ENCODE results near the gene DEPDC4. TPM values are rescaled to one million over a fixed set of nuclear protein-coding genes. Genes with fewer than 3 reads are reported as not detected.
"Not testable (repeated sequence)": the region's sequence is repeated elsewhere in the genome, so short reads cannot be mapped to it uniquely, and the experiment has no call there.

The DEPDC4 gene
- total RNA-seq, 1 experiment from 2014 or later: 3.2 TPM

- Histone ChIP-seq H4K20me1 (ENCODE audit: control insufficient read depth, insufficient read depth, insufficient read length) (no peaks in the 10 kb centered on the region), H3K9me3 (ENCODE audit: control insufficient read depth, low read depth, low read length) (no peaks in the 10 kb centered on the region), H3K4me2 (ENCODE audit: insufficient read depth, insufficient read length, low read length) (no peak overlapping the region), H2AFZ (ENCODE audit: low read length) (no peak overlapping the region), H3K23ac (ENCODE audit: insufficient read length, low read depth, low read length) (no peak overlapping the region), H2BK120ac (ENCODE audit: low read depth, low read length, poor library complexity, severe bottlenecking) (no peak overlapping the region), H2AK5ac (ENCODE audit: insufficient read length, low read length) (no peak overlapping the region), H3K4ac (ENCODE audit: low read depth, low read length) (no peak overlapping the region), H3K56ac (ENCODE audit: insufficient read length, low read depth, low read length) (no peak overlapping the region), H3K18ac (ENCODE audit: insufficient read length, low read depth, low read length) (no peak overlapping the region), H3K79me2 (ENCODE audit: insufficient read depth, low read length) (no peaks in the 10 kb centered on the region), H3K23me2 (ENCODE audit: insufficient read length, low read depth, low read length, poor library complexity, severe bottlenecking) (no peaks in the 10 kb centered on the region), H2BK5ac (ENCODE audit: insufficient read length, low read length) (no peak overlapping the region), H3K14ac (ENCODE audit: insufficient read depth, low read length) (no peak overlapping the region), H2BK12ac (ENCODE audit: insufficient read length, low read depth, low read length) (no peak overlapping the region), H4K91ac (ENCODE audit: insufficient read length, low read depth, low read length) (no peak overlapping the region), H3K79me1 (ENCODE audit: insufficient read depth, low read depth, low read length, poor library complexity, severe bottlenecking) (no peaks in the 10 kb centered on the region), H3T11ph (ENCODE audit: low read length) (no peak overlapping the region), H3K4me1 (ENCODE audit: insufficient read depth, low read length) (no peaks in the 10 kb centered on the region), H2BK20ac (ENCODE audit: low read depth, low read length, poor library complexity, severe bottlenecking) (no peak overlapping the region), H3K27ac (ENCODE audit: insufficient read length, low read depth, low read length) (no peak overlapping the region), H3K9ac (ENCODE audit: extremely low read depth, insufficient read length, low read length) (no peak overlapping the region), H3K27me3 (ENCODE audit: insufficient read depth, low read length) (no peaks in the 10 kb centered on the region), H4K8ac (replicated peaks; ENCODE audit: insufficient read length, low read depth, low read length) (no peak overlapping the region), H2BK15ac (ENCODE audit: low read depth, low read length) (no peak overlapping the region), H4K5ac (ENCODE audit: insufficient read length, low read depth, low read length) (no peak overlapping the region)
- H3K27ac Mint-ChIP-seq: no peak overlapping the region
- DNase-seq: no peak
- no peaks in the 10 kb centered on the region for H3K27me3 Mint-ChIP-seq (ENCODE audit: low read depth)
- peaks cover 4 to 6% of the 10 kb centered on the region in 2 experiments; a peak in 3 of 5 replicates for H3K9me3 Mint-ChIP-seq
- WGBS (ENCODE audit: extremely low coverage, insufficient read length, low lambda C conversion rate): no CpG with 5 or more reads among the region's 5 CpGs
- TF ChIP-seq CTCF (conservative IDR thresholded peaks at IDR 0.05): no peak
- H3K36me3 Mint-ChIP-seq (ENCODE audit: insufficient read depth in 1 of 3, low read depth in 3 of 3): peaks cover 20 to 23% (median 22%) of the 10 kb centered on the region in 3 experiments
- H3K4me3 Mint-ChIP-seq: no peak overlapping the region
- no peaks in the 10 kb centered on the region for H3K4me1 Mint-ChIP-seq
Measured at GRCh38 chr12:100289038-100289437, 22.2 kb upstream of the DEPDC4 start.

- H3K9ac ChIP-seq (ENCODE audit: extremely low read depth, insufficient read length, low read length); H3K18ac ChIP-seq (ENCODE audit: insufficient read length, low read depth, low read length); H2AK5ac ChIP-seq (ENCODE audit: insufficient read length, low read length); H4K8ac ChIP-seq (replicated peaks; ENCODE audit: insufficient read length, low read depth, low read length); H3K56ac ChIP-seq (ENCODE audit: insufficient read length, low read depth, low read length); H3K27ac Mint-ChIP-seq; H3K27me3 ChIP-seq (ENCODE audit: insufficient read depth, low read length); H3T11ph ChIP-seq (ENCODE audit: low read length); H3K27ac ChIP-seq (ENCODE audit: insufficient read length, low read depth, low read length); H3K79me1 ChIP-seq (ENCODE audit: insufficient read depth, low read depth, low read length, poor library complexity, severe bottlenecking); H3K27me3 Mint-ChIP-seq (ENCODE audit: low read depth); H2BK12ac ChIP-seq (ENCODE audit: insufficient read length, low read depth, low read length); H3K4me1 ChIP-seq (ENCODE audit: insufficient read depth, low read length); H3K9me3 ChIP-seq (ENCODE audit: control insufficient read depth, low read depth, low read length); H3K9me3 Mint-ChIP-seq; H3K4ac ChIP-seq (ENCODE audit: low read depth, low read length); H3K14ac ChIP-seq (ENCODE audit: insufficient read depth, low read length); H4K20me1 ChIP-seq (ENCODE audit: control insufficient read depth, insufficient read depth, insufficient read length); H3K4me3 Mint-ChIP-seq; H2BK5ac ChIP-seq (ENCODE audit: insufficient read length, low read length); H3K36me3 Mint-ChIP-seq (ENCODE audit: insufficient read depth in 1 of 3, low read depth in 3 of 3); H3K4me1 Mint-ChIP-seq; H3K23me2 ChIP-seq (ENCODE audit: insufficient read length, low read depth, low read length, poor library complexity, severe bottlenecking); H2BK15ac ChIP-seq (ENCODE audit: low read depth, low read length); H3K4me2 ChIP-seq (ENCODE audit: insufficient read depth, insufficient read length, low read length); H4K5ac ChIP-seq (ENCODE audit: insufficient read length, low read depth, low read length); H3K79me2 ChIP-seq (ENCODE audit: insufficient read depth, low read length); H3K23ac ChIP-seq (ENCODE audit: insufficient read length, low read depth, low read length); H2AFZ ChIP-seq (ENCODE audit: low read length); H2BK20ac ChIP-seq (ENCODE audit: low read depth, low read length, poor library complexity, severe bottlenecking); DNase-seq; H4K91ac ChIP-seq (ENCODE audit: insufficient read length, low read depth, low read length); H2BK120ac ChIP-seq (ENCODE audit: low read depth, low read length, poor library complexity, severe bottlenecking): not testable (repeated sequence)
- WGBS (ENCODE audit: extremely low coverage, insufficient read length, low lambda C conversion rate): no CpG with 5 or more reads among the region's 12 CpGs
Measured at GRCh38 chr12:100284556-100284955, 17.7 kb upstream of the DEPDC4 start.

All from H9 (cell line).